Panc1 (cell line): Measurements from ENCODE around the gene LIME1. TPM values are rescaled to one million over a fixed set of nuclear protein-coding genes. Genes with fewer than 3 reads are reported as not detected.

Experiments
- ATAC-seq: fragments of 200-7000 bp; cut with Tn5 transposase; 2 replicates; pipeline ENCODE4 v1.9.1; 2020; ENCODE audit warnings: mild to moderate bottlenecking, moderate library complexity
- BruUV-seq: library from RNA; stranded (reverse); fragments of 400-500 nt; replicated peaks from 2 replicates; lab custom pipeline; 2021; lab: Mats Ljungman, UMichigan
- CTCF ChIA-PET: fragments of 300-600 bp; sonication (Branson Sonifier 250); formaldehyde crosslinking; loops from one replicate; lab custom pipeline; 2022; ENCODE audit warnings: antibody characterized with exemption; lab: Charles Lee
- POLR2A ChIA-PET: fragments of 300-600 bp; sonication (Branson Sonifier 250); formaldehyde crosslinking; loops from one replicate; lab custom pipeline; 2022; ENCODE audit warnings: antibody characterized with exemption; lab: Charles Lee
- DNase-seq: peaks from one replicate; pipeline ENCODE4 v3.0.0-alpha.2; 2010; ENCODE audit warnings: low read depth, low spot score
- H3K27ac ChIP-seq: 2 replicates; pipeline ENCODE4 v1.5.1; 2011; ENCODE audit warnings: mild to moderate bottlenecking, low read length, inconsistent platforms
- H3K27me3 ChIP-seq: fragments of 200-500 bp; sonication (Bioruptor generic); 2 replicates; pipeline ENCODE4 v1.6.0; 2014; ENCODE audit warnings: low read length, inconsistent platforms; ENCODE audit not compliant: control insufficient read depth, insufficient read depth
- H3K36me3 ChIP-seq: fragments of 200-500 bp; sonication (Bioruptor generic); 2 replicates; pipeline ENCODE4 v1.5.1; 2014; ENCODE audit warnings: inconsistent platforms, mild to moderate bottlenecking, low read length, moderate library complexity; ENCODE audit not compliant: control insufficient read depth, insufficient read depth
- H3K4me1 ChIP-seq: 2 replicates; pipeline ENCODE4 v1.5.1; 2011; ENCODE audit warnings: inconsistent platforms, mild to moderate bottlenecking, low read length, moderate library complexity; ENCODE audit not compliant: control insufficient read depth, insufficient read depth
- H3K4me3 ChIP-seq, 2 experiments: 2 replicates each; pipeline ENCODE4 v1.5.1; 2011 to 2012; ENCODE audit warnings: low read depth in 2 of 2, low read length in 2 of 2, mild to moderate bottlenecking in 2 of 2, inconsistent platforms in 1 of 2, moderate library complexity in 1 of 2
- H3K9me3 ChIP-seq: fragments of 200-500 bp; sonication (Bioruptor generic); 2 replicates; pipeline ENCODE4 v1.5.1; 2014; ENCODE audit warnings: low read depth, mild to moderate bottlenecking, inconsistent platforms, low read length, moderate library complexity; ENCODE audit not compliant: control insufficient read depth, insufficient read depth
- CTCF ChIP-seq: fragments of 450-650 bp; IDR thresholded peaks from 2 replicates; pipeline ENCODE4 v1.5.1; 2017; ENCODE audit warnings: mild to moderate bottlenecking
- POLR2AphosphoS5 ChIP-seq: IDR thresholded peaks from 2 replicates; pipeline ENCODE4 v1.6.1; 2012; ENCODE audit warnings: mild to moderate bottlenecking, low read depth, low read length, moderate library complexity
- REST ChIP-seq, 2 experiments: IDR thresholded peaks; 2 replicates each; pipeline ENCODE4 v1.6.1; 2011 to 2012; ENCODE audit warnings: low read depth in 2 of 2, control low read depth in 1 of 2, low read length in 1 of 2, mild to moderate bottlenecking in 1 of 2, moderate library complexity in 1 of 2; ENCODE audit not compliant: insufficient read depth in 1 of 2
- SIN3A ChIP-seq: IDR thresholded peaks from 2 replicates; pipeline ENCODE4 v1.6.1; 2012; ENCODE audit warnings: low read depth, mild to moderate bottlenecking, low read length, moderate library complexity, borderline replicate concordance; ENCODE audit not compliant: insufficient read depth
- TCF7L2 ChIP-seq: IDR thresholded peaks from 2 replicates; pipeline ENCODE4 v1.6.1; 2011; ENCODE audit warnings: mild to moderate bottlenecking, low read depth, low read length, inconsistent platforms
- in situ Hi-C: cut with HindIII; loops from 2 replicates; pipeline ENCODE4 v1.10.0; 2016; ENCODE audit warnings: low sequenced_read_pairs, low pct_unique_long_range_greater_than_20kb
- intact Hi-C: fragments of 100-400 bp; cut with micrococcal nuclease; formaldehyde crosslinking; loops from one replicate; pipeline ENCODE4 v1.10.0; 2022; ENCODE audit not compliant: unreplicated experiment
- total RNA-seq: library from RNA; stranded (reverse); gene quantifications from one replicate; pipeline ENCODE4 v1.2.1, GENCODE V29; 2021; ENCODE audit not compliant: unreplicated experiment

LIME1 gene
- total RNA-seq, 1 experiment from 2014 or later = 15.2 TPM

GRCh38 chr20:63733117-63733516 is 3.3 kb upstream of the LIME1 start:
- in situ Hi-C loops (no loop called here), intact Hi-C loops (no loop called here)
- DNase-seq (no peak), ATAC-seq (no peak)
- Histone ChIP-seq H3K27ac (no peak overlapping the region), H3K4me3 (no peak overlapping the region), H3K36me3 (0 out of 2 replicates have a peak, but pooled peaks cover 2% of the 10 kb centered on the region), H3K27me3 (no peaks in the 10 kb centered on the region), H3K4me1 (peaks cover 22% of the 10 kb centered on the region), H3K9me3 (no peaks in the 10 kb centered on the region)
- TF ChIP-seq POLR2AphosphoS5 (no peak), SIN3A (no peak), REST (IDR thresholded peaks at IDR 0.05; ENCODE audit: insufficient read depth in 1 of 2, low read depth in 2 of 2, low read length in 1 of 2) (no peak), TCF7L2 (no peak), CTCF (no peak)
- no TSS peak for BruUV-seq
- ChIA-PET POLR2A (no interaction called here), CTCF (no interaction called here)

- Histone ChIP-seq H3K27me3 (no peaks in the 10 kb centered on the region), H3K27ac (no peak overlapping the region), H3K4me1 (peaks cover 28% of the 10 kb centered on the region), H3K4me3 (no peak overlapping the region), H3K36me3 (0 out of 2 replicates have a peak, but pooled peaks cover 2% of the 10 kb centered on the region), H3K9me3 (no peaks in the 10 kb centered on the region)
- no peak for ATAC-seq
- in situ Hi-C loops (no loop called here), intact Hi-C loops (no loop called here)
- ChIA-PET POLR2A (no interaction called here), CTCF (interaction anchor here (1.0 kb wide), 1 partner anchor 196 kb away, joined by 3 read pairs; the partner anchor contains the start of gene PTK6)
- no TSS peak for BruUV-seq
- DNase-seq = no peak
- no peak for TF ChIP-seq POLR2AphosphoS5
- no peak for TF ChIP-seq REST (IDR thresholded peaks at IDR 0.05; ENCODE audit: insufficient read depth in 1 of 2, low read depth in 2 of 2, low read length in 1 of 2)
- TF ChIP-seq TCF7L2 = no peak
- TF ChIP-seq SIN3A = no peak
- TF ChIP-seq CTCF = no peak
These were observed 2.8 kb upstream of the LIME1 start for GRCh38 chr20:63733579-63734081.
